HL-60 (cell line): ENCODE data around the gene THBS3.
"Not testable (repeated sequence)": the region's sequence is repeated elsewhere in the genome, so short reads cannot be mapped to it uniquely, and the experiment has no call there.

ENCODE experiments used
- DNase-seq, 2 experiments: peaks; one replicate each; pipeline ENCODE4 v3.0.0-alpha.2; 2010 to 2020; ENCODE audit warnings: low read depth in 1 of 2, low spot score in 1 of 2
- H3K27ac ChIP-seq: fragments of 250-450 bp; sonication (Bioruptor Pico); replicated peaks from 2 replicates; pipeline ENCODE4 v1.5.1; 2020; ENCODE audit warnings: mild to moderate bottlenecking, moderate library complexity
- H3K27me3 ChIP-seq: fragments of 250-450 bp; sonication (Bioruptor Pico); 2 replicates; pipeline ENCODE4 v1.5.1; 2021; ENCODE audit warnings: mild to moderate bottlenecking, moderate library complexity; ENCODE audit not compliant: insufficient read depth, poor library complexity, severe bottlenecking
- H3K4me3 ChIP-seq: replicated peaks from 2 replicates; pipeline ENCODE4 v1.5.1; 2011; ENCODE audit warnings: mild to moderate bottlenecking, control low read depth, low read length; ENCODE audit not compliant: insufficient read depth
- CTCF ChIP-seq: IDR thresholded peaks from one replicate; pipeline ENCODE4 v1.5.1; 2011; ENCODE audit warnings: low read length, control low read depth, inconsistent platforms; ENCODE audit not compliant: insufficient read depth
- GABPA ChIP-seq: IDR thresholded peaks from 2 replicates; pipeline ENCODE4 v1.6.1; 2012; ENCODE audit warnings: low read depth
- POLR2AphosphoS5 ChIP-seq: IDR thresholded peaks from 2 replicates; pipeline ENCODE4 v1.6.1; 2012; ENCODE audit warnings: low read depth
- REST ChIP-seq: IDR thresholded peaks from 2 replicates; pipeline ENCODE4 v1.6.1; 2012; ENCODE audit warnings: low read depth; ENCODE audit not compliant: insufficient replicate concordance
- SPI1 ChIP-seq: IDR thresholded peaks from 2 replicates; pipeline ENCODE4 v1.6.1; 2012; ENCODE audit warnings: low read depth, mild to moderate bottlenecking, borderline replicate concordance

The THBS3 gene

DNA sequence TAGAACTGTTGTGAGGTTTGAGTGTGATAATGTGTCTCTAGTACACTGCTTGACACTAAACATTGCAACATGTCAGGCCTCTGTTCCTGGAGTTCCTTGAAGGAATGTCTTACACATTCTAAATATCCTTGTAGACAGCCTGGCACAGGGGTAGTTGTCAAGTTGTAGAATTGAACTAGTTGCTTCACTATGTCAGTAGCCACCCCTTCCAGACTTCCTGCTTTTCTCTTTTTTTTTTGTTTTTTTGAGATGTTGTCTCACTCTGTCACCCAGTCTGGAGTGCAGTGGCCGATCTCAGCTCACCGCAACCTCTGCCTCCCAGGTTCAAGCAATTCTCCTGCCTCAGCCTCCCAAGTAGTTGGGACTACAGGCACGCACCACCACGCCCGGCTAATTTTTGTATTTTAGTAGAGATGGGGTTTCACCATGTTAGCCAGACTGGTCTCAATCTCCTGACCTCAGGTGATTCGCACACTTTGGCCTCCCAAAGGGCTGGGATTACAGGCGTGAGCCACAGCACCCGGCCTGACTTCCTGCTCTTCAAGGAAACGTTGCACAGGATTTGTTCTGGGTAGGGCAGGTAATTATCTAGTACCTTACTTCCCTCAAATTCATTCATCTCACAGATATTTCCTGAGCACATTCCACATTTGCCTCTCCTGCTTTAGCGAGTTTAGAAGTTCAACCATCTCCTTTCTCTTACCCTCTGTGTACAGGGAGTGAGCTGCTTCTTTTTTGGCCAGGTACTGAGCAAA is 12.7 kb upstream of the THBS3 start:
- DNase-seq, H3K27me3 ChIP-seq, H3K4me3 ChIP-seq: not testable (repeated sequence)
- TF ChIP-seq SPI1: peak; percentile 15; the same call in 1 of the 2 replicates
- H3K27ac ChIP-seq: peak overlapping the region; percentile 63

- TF ChIP-seq GABPA (no peak), REST (no peak), POLR2AphosphoS5 (no peak), SPI1 (no peak)
- peak in 1 of 2 experiments; percentile 73 for DNase-seq
- Histone ChIP-seq H3K27ac (peak overlapping the region; percentile 63), H3K27me3 (no peaks in the 10 kb centered on the region), H3K4me3 (no peak overlapping the region)
These were observed 11.9 kb upstream of the THBS3 start for GRCh38 chr1:155219592-155220031.

- Histone ChIP-seq H3K27ac (peak overlapping the region; percentile 63), H3K27me3 (no peaks in the 10 kb centered on the region), H3K4me3 (no peak overlapping the region)
- TF ChIP-seq CTCF (no peak), SPI1 (no peak), POLR2AphosphoS5 (no peak), GABPA (no peak), REST (no peak)
- DNase-seq: peak in 1 of 2 experiments; percentile 74
These were observed 11.3 kb upstream of the THBS3 start for GRCh38 chr1:155218854-155219591.

DNA sequence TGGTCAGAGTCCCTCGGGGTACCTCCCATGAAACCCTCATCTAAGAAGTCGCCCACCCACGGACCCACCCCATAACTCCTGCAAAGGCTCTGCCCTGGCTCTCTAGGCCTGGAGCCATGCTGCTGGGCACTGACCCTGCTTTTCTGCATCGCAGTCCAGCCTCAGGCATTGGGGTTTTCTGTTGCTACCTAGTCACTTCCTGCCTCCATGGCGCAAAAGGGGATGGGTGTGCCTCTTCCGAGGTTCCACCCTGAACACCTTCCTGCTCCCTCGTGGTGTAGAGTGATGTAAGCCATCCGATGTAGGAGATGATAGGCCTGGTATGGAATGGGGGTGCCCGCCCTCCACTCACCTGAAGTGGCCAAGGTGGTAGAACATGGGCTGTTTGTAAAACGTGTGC is 7.0 kb upstream of the THBS3 start:
- H3K27me3 ChIP-seq, DNase-seq: not testable (repeated sequence)

DNA sequence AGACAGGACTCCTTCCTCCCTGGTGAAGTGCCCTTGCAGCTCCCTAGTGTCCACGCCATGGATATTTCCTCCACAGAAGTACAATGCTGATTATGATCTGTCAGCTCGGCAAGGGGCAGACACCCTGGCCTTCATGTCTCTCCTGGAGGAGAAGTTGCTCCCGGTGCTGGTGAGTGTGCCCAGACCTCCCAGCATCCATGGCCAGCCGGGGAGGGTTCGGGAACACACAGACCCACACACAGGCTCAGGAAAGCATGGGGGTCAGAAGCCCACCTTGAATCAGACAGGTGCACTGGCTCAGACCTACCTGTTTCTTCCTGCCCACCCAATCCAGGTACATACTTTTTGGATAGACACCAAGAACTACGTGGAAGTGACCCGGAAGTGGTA is 4.3 kb upstream of the THBS3 start:
- H3K27me3 ChIP-seq, DNase-seq, H3K27ac ChIP-seq, H3K4me3 ChIP-seq: not testable (repeated sequence)

More for the DNA sequence above, 7.0 kb upstream of the THBS3 start:
- H3K4me3 ChIP-seq, H3K27ac ChIP-seq: not testable (repeated sequence)

GRCh38 chr1:155211381-155212050 is 3.8 kb upstream of the THBS3 start:
- not testable (repeated sequence) for DNase-seq, H3K4me3 ChIP-seq, H3K27me3 ChIP-seq
- peak overlapping the region; percentile 99; the same call in 1 of the 2 replicates for H3K27ac ChIP-seq
